Measurements from ENCODE around the gene TRIP12. TPM values are rescaled to one million over a fixed set of nuclear protein-coding genes. Genes with fewer than 3 reads are reported as not detected.
A peak's percentile ranks its signal among the peaks of the same experiment; 100 is the strongest.

Gene TRIP12
- total and polyA plus RNA-seq, 2 of the 4 experiments (the other 2 are of a cell fraction): 51.6 to 209 TPM

DNA sequence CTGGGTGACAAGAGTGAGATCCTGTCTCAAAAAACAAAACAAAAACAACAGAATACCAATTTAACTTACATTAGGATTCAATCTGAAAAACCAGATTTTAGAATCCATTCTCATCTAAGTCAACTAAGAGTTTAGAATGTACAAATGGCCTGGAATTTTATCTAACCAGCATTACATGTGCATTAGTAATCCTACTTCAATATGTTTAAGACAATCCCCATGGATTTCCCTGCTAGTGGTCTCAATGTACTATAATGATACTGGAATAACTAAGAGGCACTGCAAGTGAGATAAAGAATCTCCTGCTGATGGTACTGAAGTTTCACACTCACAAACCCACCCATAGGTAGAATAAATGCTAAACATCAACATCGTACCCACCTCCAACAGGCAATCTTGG, 153.6 kb downstream of the TRIP12 start:
- 100% methylated on average over 1 of the region's 1 CpG; no CpG with 5 or more reads in 1 of the 2 experiments for WGBS, 2 experiments (ENCODE audit: extremely low coverage in 2 of 2, insufficient read length in 1 of 2)
- no peak overlapping the region for H4K91ac ChIP-seq (ENCODE audit: insufficient read depth, low read depth, low read length)
- H3K36me3 ChIP-seq (ENCODE audit: control insufficient read depth, insufficient read depth, low read length): peaks cover 37% of the 10 kb centered on the region

More for the DNA sequence above, 153.6 kb downstream of the TRIP12 start:
- no peaks in the 10 kb centered on the region; the same call in 1 of the 2 replicates for H3K4me1 ChIP-seq (ENCODE audit: control insufficient read depth, insufficient read depth, low read length)
- intact Hi-C loops (cut with micrococcal nuclease) (no loop called here), in situ Hi-C loops (cut with MboI; ENCODE audit: low sequenced_read_pairs) (no loop called here), dilution Hi-C loops (cut with HindIII; ENCODE audit: low sequenced_read_pairs, unreplicated experiment) (no loop called here)
- DNase-seq: peak; percentile 46
- no peak overlapping the region for H4K8ac ChIP-seq (ENCODE audit: low read depth in 2 of 2, low read length in 2 of 2)
- no peaks in the 10 kb centered on the region for H3K9me1 ChIP-seq (ENCODE audit: insufficient read depth, low read length)
- no peak overlapping the region for H3K9ac ChIP-seq (ENCODE audit: low read depth, low read length)
- H2BK120ac ChIP-seq (ENCODE audit: low read depth, low read length): no peak overlapping the region
- H3K27ac ChIP-seq (ENCODE audit: insufficient read depth, low read length): no peak overlapping the region
- H2BK20ac ChIP-seq (ENCODE audit: low read depth, low read length): no peak overlapping the region
- no peak overlapping the region for H3K56ac ChIP-seq (ENCODE audit: extremely low read depth, insufficient read depth, low read length)
- no peaks in the 10 kb centered on the region for H3K9me3 ChIP-seq (ENCODE audit: control insufficient read depth, insufficient read depth, low read length)
- no peak overlapping the region for H3K4ac ChIP-seq (ENCODE audit: low read depth, low read length)
- no peaks in the 10 kb centered on the region for H4K20me1 ChIP-seq (ENCODE audit: insufficient read depth, low read length)
- no peak for TF ChIP-seq RCOR1 (IDR thresholded peaks at IDR 0.05; ENCODE audit: insufficient replicate concordance, low read length)
- ATAC-seq (ENCODE audit: low read depth): peak; percentile 53
- H3K18ac ChIP-seq (ENCODE audit: low read depth, low read length): no peak overlapping the region
- no peak overlapping the region for H2AK5ac ChIP-seq (ENCODE audit: low read depth, low read length)
- no peak overlapping the region for H4K5ac ChIP-seq (ENCODE audit: low read depth, low read length)
- no peak overlapping the region for H2AFZ ChIP-seq (replicated peaks; ENCODE audit: low read length, poor library complexity)
- H3K4me2 ChIP-seq (ENCODE audit: low read depth, low read length): no peak overlapping the region
- CTCF ChIA-PET: no interaction called here
- no peaks in the 10 kb centered on the region for H3K27me3 ChIP-seq (ENCODE audit: control insufficient read depth, insufficient read depth, low read length)
- BruUV-seq (replicated peaks): no TSS peak
- H3K79me1 ChIP-seq (ENCODE audit: low read depth in 1 of 2, low read length in 2 of 2): peaks cover 3 to 10% of the 10 kb centered on the region in 2 experiments; a peak in 3 of 4 replicates
- no peak overlapping the region for H2BK15ac ChIP-seq (ENCODE audit: low read depth, low read length)
- no peak overlapping the region for H3K23ac ChIP-seq (ENCODE audit: low read depth, low read length)
- no peak overlapping the region for H2BK5ac ChIP-seq (ENCODE audit: low read depth, low read length, poor library complexity, severe bottlenecking)
- no peak overlapping the region for H2AK9ac ChIP-seq (replicated peaks; ENCODE audit: low read depth, low read length, poor library complexity)
- H3K4me3 ChIP-seq (ENCODE audit: insufficient read depth, low read depth, low read length): no peak overlapping the region
- POLR2A ChIA-PET (ENCODE audit: unreplicated experiment): no interaction called here
- no peak overlapping the region for H3K14ac ChIP-seq (replicated peaks; ENCODE audit: low read depth, low read length)
